NCI-H1105 (cell line): ENCODE measurements around the gene MYLK.

Source experiments
- DNase-seq: peaks from one replicate; lab custom pipeline; 2025; lab: John Stamatoyannopoulos, UW

Gene MYLK

GRCh38 chr3:123642182-123642956, 241.8 kb downstream of the MYLK start:
- peak; percentile 20 for DNase-seq

DNA sequence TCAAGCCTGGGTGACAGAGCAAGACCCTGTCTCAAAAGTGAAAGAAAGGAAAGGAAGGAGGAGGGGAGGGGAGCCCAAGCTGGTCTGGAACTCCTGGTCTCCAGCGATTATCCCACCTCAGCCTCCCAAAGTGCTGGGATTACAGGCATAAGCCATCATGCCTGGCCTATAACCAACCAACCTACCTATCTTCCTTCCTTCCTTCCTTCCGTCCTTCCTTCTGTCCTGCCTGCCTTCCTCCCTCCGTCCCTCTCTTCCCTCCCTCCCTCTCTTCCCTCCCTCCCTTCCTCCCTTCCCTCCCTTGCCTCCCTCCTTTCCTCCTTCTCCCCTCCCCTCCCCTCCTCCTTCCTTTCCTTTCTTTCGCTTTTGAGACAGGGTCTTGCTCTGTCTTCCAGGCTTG, 242.6 kb downstream of the MYLK start:
- DNase-seq: no peak

DNA sequence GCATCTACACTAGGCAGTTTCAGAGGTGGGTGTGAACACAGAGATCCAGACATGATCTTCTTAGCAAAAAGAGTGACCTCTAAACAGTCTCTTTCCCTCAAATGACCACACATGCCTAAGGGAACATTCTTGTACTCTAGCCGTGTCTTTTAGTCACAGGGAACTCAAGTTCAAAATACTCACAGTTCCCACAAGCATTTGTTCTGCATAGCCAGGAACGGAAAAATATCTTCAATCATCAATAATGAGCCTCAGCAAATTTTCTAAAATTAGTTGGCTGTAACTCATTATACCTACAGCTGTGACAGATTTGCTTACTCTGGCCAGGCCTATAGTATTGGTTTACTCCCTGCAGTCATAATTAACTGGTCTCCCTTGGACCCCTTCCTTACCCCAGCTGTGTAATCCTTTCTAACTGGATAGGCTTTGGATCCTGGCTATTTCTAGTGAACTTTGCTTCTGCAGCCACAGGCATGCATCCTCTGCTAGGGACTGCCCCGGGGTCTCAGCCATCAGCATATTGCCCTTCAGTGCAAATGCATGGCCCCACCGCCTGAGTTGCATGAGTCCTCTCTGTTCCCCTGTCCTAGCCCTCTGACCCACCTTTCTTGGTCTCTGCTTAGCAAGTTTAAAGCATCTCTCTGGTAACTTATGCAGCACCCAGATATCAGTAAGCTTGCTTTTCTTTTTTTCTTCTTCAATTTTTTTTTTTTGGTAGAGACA, 243.2 kb downstream of the MYLK start:
- no peak for DNase-seq

DNA sequence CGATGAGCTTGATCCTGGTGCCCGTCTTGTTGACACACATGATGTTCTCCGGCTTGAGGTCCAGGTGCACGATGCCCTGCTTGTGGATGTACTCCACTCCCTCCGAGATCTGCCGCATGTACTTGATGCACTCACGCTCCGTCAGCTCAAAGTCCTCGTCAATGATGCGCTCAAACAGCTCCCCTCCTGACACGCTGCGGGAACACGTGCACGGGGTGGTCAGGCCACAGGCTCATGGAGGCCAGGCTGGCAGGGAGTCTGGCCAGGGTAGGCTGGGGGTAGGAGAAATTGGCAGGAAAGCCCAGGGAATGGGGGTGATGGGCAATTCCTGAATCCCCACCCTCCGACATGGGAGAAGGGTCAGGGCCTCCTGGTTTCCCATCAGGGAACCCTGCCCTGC, 243.8 kb downstream of the MYLK start:
- no peak for DNase-seq

GRCh38 chr3:123638936-123639689, 245.0 kb downstream of the MYLK start:
- no peak for DNase-seq

DNA sequence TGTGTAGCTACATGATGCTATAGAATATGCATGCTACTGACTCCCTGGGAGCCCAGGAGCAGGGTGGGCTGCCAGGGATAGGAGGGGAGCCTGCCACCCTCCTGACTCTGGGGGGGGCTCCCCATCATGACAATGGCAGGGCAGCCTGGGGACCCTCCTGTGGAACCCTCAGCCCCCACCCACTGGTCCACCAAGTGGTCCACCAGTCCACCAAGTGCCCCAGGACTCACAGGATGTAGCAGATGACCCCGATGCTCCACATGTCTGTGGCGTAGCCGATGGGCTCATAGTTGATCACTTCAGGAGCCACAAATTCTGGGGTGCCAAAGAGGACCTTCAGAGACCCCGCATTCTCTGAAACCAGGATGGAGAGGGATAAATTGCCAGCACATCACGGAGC, 246.3 kb downstream of the MYLK start:
- DNase-seq: no peak

- no peak for DNase-seq
These were observed 247.0 kb downstream of the MYLK start for GRCh38 chr3:123637131-123637530.

GRCh38 chr3:123636431-123636841, 247.7 kb downstream of the MYLK start:
- DNase-seq: peak; percentile 2

- DNase-seq: no peak
These were observed 248.4 kb downstream of the MYLK start for GRCh38 chr3:123635717-123636116.

DNA sequence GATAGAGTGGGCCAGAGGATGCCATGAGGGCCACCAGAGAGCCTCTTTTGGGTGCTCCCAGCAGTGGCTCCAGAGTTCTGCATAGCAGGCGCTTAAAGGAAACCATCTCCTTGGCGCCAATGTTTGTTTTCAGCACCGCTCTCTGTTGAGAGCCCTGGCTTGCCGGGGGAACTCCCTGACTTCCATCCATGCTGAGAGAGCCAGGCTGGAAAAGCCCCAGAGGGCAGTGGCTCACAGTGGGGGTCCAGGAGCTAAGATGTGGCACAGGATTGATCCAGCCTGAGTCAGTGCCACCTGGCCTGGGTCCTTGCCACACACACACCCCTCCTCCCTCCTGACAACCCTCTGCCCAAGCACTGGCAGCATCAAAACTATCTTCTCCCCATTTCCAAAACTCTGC, 248.9 kb downstream of the MYLK start:
- no peak for DNase-seq

DNA sequence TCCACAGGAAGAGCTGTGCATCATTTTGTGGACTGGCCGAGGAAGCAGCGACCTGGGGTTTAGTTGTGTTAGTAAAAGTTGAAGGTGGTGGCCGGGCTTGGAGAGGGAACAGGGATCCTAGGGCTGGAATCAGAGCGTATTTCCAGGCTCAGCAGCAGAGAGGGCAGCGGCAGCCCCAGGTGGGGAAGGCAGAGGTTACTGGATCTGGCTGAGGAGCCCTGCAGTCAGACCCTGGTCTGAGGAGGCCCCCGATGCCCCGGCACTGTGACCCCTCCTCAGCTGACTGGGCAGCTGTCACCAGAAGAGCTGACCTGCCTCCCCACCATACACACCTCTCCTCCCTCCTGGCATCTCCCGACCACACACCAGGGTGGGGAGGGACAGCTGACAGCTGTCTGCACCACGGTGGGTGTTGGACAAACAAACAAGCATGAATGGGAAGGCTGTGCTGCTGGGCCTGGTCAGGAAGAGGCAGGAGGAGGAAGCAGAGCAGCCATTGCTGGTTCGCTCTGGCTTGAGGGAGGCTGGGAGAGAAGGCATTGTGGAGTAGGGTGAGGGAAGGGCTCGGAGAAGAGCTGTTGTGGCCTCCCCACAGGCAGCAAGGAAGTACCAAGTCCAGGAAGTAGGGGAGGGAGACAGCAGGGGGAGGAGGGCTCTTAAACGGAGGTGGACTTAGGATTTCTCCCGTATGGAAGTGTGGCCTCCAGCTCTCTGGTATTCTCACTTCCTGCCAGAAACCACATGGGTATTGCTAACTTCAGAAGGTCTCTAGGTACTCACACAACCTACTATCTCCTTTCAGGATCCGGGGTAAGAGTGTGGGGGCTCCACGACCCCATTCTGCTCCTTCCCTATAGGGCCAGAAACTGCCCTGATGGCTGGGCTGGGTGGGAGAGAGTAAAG, 249.7 kb downstream of the MYLK start:
- no peak for DNase-seq

- DNase-seq: no peak
These were observed 250.6 kb downstream of the MYLK start for GRCh38 chr3:123633530-123633929.

DNA sequence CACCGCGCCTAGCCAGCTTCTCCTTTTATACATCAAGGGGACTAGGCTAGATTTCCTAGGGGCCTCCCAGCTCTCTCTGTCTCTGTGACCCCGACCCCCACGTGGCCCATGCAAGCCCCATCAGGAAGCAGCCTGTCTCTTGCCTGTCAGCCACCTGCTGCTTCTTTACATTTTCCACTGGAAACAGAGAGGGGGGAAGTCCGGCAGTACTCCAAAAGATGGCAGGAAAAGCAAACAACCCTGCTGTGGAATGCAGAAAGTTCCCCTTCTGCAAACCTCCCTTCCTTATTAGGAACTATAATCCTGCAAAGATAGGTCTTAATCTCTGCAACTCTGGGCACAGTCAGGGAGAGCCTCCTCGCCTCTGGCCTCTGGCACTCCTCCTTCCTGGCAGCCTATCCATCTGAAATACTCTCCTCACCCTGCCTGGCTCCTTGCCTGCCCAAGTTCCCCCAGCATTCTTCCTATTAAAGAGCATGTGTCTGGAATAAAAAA, 251.9 kb downstream of the MYLK start:
- DNase-seq: no peak

DNA sequence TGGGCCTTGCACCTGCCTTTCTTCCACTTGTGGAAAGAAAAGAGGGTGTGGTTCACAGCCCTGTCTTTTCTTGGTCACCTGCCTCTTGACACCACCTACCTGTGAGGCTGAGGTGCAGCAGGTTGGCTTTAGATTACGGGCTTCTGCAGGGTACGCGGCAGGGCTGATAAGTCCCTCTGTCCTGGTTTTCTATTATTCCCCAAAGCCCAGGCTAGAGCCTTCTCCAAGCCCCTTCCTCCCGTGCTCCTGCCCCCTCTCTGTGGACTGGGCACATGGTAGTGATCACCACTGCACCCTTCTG, 254.4 kb downstream of the MYLK start:
- DNase-seq: no peak

DNA sequence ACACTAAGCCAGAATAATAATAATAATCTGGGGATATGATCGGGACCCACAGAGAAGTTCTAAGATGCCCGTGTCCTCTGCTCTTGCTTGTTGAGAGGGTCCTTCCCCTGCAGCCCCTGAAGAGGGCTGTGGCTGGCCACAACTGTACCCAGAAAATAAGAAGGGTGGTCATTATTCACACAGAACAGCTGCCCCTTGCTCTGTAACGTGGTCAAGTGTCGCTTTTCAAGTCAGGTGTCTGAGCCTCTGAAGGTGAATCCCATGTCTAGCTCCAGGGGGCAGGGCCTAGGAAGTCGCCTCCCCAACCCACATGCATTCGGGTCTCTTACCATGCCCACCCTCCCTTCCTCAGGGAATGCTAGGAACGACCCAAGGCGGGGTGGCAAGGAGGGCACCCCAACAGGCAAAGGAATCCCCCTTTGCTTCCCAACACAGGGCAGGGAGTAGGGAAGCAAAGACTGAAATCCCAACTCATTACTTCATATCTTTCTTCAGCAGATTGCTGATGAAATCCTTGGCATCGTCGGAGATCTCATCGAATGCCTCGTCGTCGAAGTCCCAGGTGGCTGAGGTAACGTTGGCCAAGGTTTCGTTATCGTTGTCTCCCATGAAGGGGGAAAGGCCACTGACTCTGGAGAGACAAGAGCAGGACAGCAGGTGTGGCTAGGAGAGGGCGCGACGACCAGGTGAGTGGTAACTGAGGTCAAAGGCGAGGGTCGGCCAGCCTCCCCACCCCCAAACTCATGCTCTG, 255.0 kb downstream of the MYLK start:
- DNase-seq: no peak

GRCh38 chr3:123627673-123628670, 256.2 kb downstream of the MYLK start:
- no peak for DNase-seq

DNA sequence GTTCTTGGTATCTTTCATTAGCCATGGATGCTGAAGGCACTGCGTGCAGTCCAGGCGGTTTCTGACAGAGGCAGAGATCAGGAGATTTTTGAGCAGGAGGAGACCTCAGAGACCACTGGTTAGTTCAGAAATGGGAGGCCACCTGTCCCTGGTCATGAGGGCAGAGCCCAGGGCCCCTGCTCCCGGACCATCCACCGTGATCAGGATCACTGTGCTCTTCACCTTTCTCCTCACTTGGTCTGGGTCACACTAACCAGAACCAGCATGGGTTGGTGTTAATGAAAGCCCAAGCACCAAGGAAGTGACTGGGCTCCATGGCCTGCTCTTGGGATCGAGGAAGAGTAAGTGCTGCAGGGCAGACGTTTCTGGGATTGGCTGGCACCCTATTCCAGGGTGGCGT, 257.3 kb downstream of the MYLK start:
- no peak for DNase-seq

- no peak for DNase-seq
These were observed 259.8 kb downstream of the MYLK start for GRCh38 chr3:123624302-123624701.

GRCh38 chr3:123623346-123623880, 260.7 kb downstream of the MYLK start:
- no peak for DNase-seq

- no peak for DNase-seq
These were observed 261.4 kb downstream of the MYLK start for GRCh38 chr3:123622766-123623165.
